ENCODE data around the gene ARFRP1. TPM values are rescaled to one million over a fixed set of nuclear protein-coding genes. Genes with fewer than 3 reads are reported as not detected.

Gene ARFRP1
- total RNA-seq, 2 donors from 2014 or later = 35.3 to 76.9 TPM

DNA sequence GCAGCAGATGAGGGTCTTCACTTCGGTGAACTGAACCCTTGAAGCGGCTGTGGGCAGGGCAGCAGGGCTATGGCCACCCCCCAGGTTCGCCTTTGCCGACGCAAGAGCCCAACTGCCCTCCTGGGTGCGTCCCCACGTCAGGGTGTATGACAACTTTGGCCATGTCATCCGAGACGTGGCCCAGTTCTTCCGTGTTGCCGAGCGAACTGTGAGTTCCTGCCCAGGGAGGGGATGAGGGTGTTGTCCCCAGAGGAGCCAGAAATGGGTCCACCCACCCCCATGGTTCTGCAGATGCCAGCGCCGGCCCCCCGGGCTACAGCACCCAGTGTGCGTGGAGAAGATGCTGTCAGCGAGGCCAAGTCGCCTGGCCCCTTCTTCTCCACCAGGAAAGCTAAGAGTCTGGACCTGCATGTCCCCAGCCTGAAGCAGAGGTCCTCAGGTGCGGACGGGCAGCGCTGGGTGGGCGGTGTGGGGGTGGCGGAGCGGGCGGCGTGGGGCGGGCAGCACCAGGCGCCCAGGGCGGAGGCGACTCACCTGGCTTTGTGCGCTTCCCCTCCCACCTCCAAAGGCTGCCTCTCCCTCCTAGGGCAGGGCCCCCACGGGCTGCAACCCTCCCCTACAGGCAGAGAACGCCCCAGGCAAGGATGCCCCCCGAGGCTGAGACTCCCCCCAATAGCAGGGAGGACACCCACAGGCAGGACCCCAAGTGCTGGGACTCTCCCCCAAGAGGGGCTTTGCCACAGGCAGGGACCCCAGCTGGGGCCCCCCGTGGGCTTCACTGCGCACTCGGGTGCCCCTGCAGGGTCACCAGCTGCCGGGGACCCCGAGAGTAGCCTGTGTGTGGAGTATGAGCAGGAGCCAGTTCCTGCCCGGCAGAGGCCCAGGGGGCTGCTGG, 17.5 kb downstream of the ARFRP1 start:
- Histone ChIP-seq H3K4me3 (peak overlapping the region; percentile 26), H3K4me1 (peaks cover 33% of the 10 kb centered on the region), H3K9me3 (no peaks in the 10 kb centered on the region), H3K27me3 (no peaks in the 10 kb centered on the region), H3K9ac (ENCODE audit: low read depth in 2 of 2, low read length in 2 of 2) (peak overlapping the region; percentile 12 to 31), H3K27ac (peak overlapping the region; percentile 83), H3K36me3 (no peaks in the 10 kb centered on the region)
- TF ChIP-seq, protein P1, sequence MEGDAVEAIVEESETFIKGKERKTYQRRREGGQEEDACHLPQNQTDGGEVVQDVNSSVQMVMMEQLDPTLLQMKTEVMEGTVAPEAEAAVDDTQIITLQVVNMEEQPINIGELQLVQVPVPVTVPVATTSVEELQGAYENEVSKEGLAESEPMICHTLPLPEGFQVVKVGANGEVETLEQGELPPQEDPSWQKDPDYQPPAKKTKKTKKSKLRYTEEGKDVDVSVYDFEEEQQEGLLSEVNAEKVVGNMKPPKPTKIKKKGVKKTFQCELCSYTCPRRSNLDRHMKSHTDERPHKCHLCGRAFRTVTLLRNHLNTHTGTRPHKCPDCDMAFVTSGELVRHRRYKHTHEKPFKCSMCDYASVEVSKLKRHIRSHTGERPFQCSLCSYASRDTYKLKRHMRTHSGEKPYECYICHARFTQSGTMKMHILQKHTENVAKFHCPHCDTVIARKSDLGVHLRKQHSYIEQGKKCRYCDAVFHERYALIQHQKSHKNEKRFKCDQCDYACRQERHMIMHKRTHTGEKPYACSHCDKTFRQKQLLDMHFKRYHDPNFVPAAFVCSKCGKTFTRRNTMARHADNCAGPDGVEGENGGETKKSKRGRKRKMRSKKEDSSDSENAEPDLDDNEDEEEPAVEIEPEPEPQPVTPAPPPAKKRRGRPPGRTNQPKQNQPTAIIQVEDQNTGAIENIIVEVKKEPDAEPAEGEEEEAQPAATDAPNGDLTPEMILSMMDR (IDR thresholded peaks at IDR 0.05) = no peak
- intact Hi-C loops (cut with DNase I) = no loop called here
- DNase-seq = no peak

DNA sequence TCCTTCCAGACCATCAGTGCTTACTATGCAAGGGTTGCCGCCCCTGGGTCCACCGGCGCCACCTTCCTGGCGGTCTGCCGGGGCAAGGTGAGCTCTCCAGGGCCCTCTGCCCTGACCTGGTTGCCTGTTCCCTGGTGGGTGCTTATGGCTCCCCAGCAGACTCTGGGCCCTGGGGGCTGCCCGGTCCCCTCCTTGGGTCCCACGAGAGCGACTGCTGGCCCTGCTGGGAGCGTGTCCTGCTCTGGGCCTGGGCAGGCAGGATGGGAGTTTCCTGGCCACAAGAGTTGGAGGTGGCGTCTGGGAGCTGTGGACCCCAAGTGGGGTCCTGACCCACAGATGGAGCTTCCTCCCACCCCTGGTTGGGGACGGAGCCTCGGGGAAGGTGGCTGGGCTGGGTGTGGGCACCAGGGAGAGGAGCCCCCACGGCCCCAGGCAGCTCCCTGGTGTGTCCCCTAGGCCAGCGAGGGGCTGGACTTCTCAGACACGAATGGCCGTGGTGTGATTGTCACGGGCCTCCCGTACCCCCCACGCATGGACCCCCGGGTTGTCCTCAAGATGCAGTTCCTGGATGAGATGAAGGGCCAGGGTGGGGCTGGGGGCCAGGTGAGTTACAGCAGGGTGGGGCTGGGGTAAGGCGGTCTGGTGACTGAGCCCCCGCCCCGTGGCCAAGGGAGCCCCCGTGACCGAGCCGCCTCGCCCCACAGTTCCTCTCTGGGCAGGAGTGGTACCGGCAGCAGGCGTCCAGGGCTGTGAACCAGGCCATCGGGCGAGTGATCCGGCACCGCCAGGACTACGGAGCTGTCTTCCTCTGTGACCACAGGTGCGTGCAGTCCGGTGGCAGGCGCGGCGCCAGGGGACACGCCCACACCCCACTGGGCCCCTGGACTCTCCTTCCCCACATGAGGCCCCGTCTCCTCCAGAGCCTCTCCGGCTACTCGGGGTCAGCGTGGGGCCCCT, 18.5 kb downstream of the ARFRP1 start:
- peak overlapping the region; percentile 83 for H3K27ac ChIP-seq

DNA sequence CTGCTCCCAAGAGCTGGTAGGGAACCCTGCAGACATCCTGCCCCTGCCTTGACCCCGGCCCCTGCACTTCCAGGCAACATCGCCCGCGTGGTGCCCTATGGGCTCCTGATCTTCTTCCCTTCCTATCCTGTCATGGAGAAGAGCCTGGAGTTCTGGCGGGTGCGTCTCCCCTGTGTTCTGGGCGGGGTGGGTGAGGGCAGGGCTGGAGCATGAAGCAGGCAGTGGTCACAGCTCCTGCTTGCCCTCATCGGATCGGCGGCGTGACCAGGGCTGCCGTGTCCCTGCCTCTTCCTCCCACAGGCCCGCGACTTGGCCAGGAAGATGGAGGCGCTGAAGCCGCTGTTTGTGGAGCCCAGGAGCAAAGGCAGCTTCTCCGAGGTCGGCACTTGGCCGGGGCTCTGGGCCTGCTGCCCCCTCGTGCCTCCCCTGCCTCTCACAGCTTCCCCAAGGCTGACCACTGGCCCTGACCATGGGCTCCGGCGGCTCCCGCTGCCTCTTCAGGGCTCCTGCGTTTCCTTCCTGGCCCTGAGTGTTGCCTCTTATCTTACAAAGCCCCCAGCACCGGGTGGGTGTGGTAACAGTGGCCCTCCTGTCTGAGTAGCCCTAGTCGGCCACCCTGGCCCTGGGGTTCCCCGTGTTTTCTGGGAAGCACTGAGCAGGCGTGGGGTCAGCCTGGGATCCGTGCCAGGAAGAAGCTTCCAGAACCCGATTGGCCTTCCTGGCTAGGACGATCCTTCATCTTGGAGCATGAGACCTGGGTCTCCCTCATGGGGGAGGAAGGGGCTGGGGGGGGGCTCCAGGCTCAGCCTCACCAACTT, 19.3 kb downstream of the ARFRP1 start:
- TF ChIP-seq, protein P1 (IDR thresholded peaks at IDR 0.05) = no peak
- Histone ChIP-seq H3K4me1 (peaks cover 33% of the 10 kb centered on the region), H3K9me3 (no peaks in the 10 kb centered on the region), H3K4me3 (no peak overlapping the region), H3K27me3 (no peaks in the 10 kb centered on the region), H3K9ac (ENCODE audit: low read depth in 2 of 2, low read length in 2 of 2) (peak overlapping the region in 1 of 2 donors; percentile 41), H3K36me3 (no peaks in the 10 kb centered on the region), H3K27ac (peak overlapping the region; percentile 82)
- intact Hi-C loops (cut with DNase I) = no loop called here
- no peak for DNase-seq

More for the DNA sequence above, 18.5 kb downstream of the ARFRP1 start:
- DNase-seq = no peak
- TF ChIP-seq, protein P1 (IDR thresholded peaks at IDR 0.05) = no peak
- H3K4me3 ChIP-seq = peak overlapping the region; percentile 26
- intact Hi-C loops (cut with DNase I) = no loop called here
- H3K27me3 ChIP-seq = no peaks in the 10 kb centered on the region
- peaks cover 33% of the 10 kb centered on the region for H3K4me1 ChIP-seq
- peak overlapping the region in 1 of 2 donors; percentile 12 for H3K9ac ChIP-seq (ENCODE audit: low read depth in 2 of 2, low read length in 2 of 2)
- no peaks in the 10 kb centered on the region for H3K9me3 ChIP-seq
- H3K36me3 ChIP-seq = no peaks in the 10 kb centered on the region

DNA sequence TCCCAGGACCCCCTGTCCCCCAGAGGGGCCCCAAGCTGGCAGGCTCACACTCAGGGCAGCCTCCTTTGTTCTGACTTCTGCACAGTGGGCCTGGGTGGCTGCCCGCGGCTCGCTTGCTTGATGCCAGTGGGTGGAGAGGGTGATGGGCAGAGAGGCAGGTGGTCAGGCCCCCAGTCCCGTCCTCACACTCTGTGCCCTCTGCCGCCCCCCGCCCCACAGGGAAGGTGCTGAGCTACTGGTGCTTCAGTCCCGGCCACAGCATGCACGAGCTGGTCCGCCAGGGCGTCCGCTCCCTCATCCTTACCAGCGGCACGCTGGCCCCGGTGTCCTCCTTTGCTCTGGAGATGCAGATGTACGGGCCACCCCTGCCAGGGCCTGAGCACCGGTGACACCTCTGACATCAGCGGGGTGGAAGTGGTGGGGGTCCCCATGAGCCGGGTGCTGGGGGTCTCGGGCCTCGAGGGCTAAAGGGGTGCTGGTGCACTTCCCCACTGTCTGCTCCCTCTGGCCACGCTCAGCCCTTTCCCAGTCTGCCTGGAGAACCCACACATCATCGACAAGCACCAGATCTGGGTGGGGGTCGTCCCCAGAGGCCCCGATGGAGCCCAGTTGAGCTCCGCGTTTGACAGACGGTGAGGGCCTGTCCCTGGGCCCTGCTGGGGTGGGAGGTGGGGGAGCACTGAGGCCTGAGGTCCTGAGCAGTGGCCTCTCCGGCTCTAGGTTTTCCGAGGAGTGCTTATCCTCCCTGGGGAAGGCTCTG, 20.2 kb downstream of the ARFRP1 start:
- peak overlapping the region; percentile 82 for H3K27ac ChIP-seq
- TF ChIP-seq, protein P1 (IDR thresholded peaks at IDR 0.05) = no peak
- no peaks in the 10 kb centered on the region for H3K36me3 ChIP-seq
- intact Hi-C loops (cut with DNase I) = no loop called here
- H3K4me3 ChIP-seq = no peak overlapping the region
- peaks cover 33% of the 10 kb centered on the region for H3K4me1 ChIP-seq
- peak overlapping the region; percentile 35 to 41 for H3K9ac ChIP-seq (ENCODE audit: low read depth in 2 of 2, low read length in 2 of 2)
- no peaks in the 10 kb centered on the region for H3K9me3 ChIP-seq
- H3K27me3 ChIP-seq = no peaks in the 10 kb centered on the region
- no peak for DNase-seq
